SU-DHL-6 (cell line): ENCODE data around the gene ACSS1.

Source experiments
- EZH2phosphoT487 ChIP-seq: fragments of 200-600 bp; sonication (generic), shearing (Covaris generic); conservative IDR thresholded peaks from 2 replicates; pipeline ENCODE4 v1.6.1; 2018; ENCODE audit warnings: mild to moderate bottlenecking, antibody characterized with exemption, low read length, moderate library complexity, mixed read lengths
- TF ChIP-seq, protein P1 (sequence below): fragments of 200-600 bp; sonication (generic); IDR thresholded peaks from one replicate; pipeline ENCODE4 v1.5.1; 2017; ENCODE audit warnings: antibody characterized with exemption, mild to moderate bottlenecking, low read length, moderate library complexity; ENCODE audit not compliant: insufficient read depth, poor library complexity, severe bottlenecking

GRCh38 chr20:24998631-24999445 is 59.1 kb downstream of the ACSS1 start:
- TF ChIP-seq, protein P1, sequence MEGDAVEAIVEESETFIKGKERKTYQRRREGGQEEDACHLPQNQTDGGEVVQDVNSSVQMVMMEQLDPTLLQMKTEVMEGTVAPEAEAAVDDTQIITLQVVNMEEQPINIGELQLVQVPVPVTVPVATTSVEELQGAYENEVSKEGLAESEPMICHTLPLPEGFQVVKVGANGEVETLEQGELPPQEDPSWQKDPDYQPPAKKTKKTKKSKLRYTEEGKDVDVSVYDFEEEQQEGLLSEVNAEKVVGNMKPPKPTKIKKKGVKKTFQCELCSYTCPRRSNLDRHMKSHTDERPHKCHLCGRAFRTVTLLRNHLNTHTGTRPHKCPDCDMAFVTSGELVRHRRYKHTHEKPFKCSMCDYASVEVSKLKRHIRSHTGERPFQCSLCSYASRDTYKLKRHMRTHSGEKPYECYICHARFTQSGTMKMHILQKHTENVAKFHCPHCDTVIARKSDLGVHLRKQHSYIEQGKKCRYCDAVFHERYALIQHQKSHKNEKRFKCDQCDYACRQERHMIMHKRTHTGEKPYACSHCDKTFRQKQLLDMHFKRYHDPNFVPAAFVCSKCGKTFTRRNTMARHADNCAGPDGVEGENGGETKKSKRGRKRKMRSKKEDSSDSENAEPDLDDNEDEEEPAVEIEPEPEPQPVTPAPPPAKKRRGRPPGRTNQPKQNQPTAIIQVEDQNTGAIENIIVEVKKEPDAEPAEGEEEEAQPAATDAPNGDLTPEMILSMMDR = no peak
- no peak for TF ChIP-seq EZH2phosphoT487
